A549 (cell line): ENCODE data around the gene CRYGB. TPM values are rescaled to one million over a fixed set of nuclear protein-coding genes. Genes with fewer than 3 reads are reported as not detected.

ENCODE experiments used
- ATAC-seq, 2 experiments: fragments of 200-7000 bp in 1 of 2; fragments of >200 bp in 1 of 2; cut with Nextera tagmentation in 1 of 2; cut with Tn5 transposase in 1 of 2; 3 replicates each; pipeline versions ENCODE4 v1.8.0 to v1.9.1; 2018 to 2020; ENCODE audit warnings: mild to moderate bottlenecking in 1 of 2, moderate library complexity in 1 of 2
- CTCF ChIA-PET: fragments of 300-600 bp; sonication (Branson Sonifier 250); formaldehyde crosslinking; extraction: SDS; loops from one replicate; lab custom pipeline; 2021; ENCODE audit warnings: antibody characterized with exemption, inconsistent platforms; lab: Yijun Ruan, JAX
- POLR2A ChIA-PET: fragments of 350-600 bp; formaldehyde crosslinking; extraction: SDS; loops from one replicate; lab custom pipeline; 2021; ENCODE audit warnings: antibody characterized with exemption, inconsistent platforms; lab: Yijun Ruan, JAX
- DNase-seq, 2 experiments: peaks; one replicate each; pipeline versions ENCODE4 v3.0.0 to v3.0.0-alpha.2; 2011 to 2016; ENCODE audit warnings: low read depth in 1 of 2, low spot score in 1 of 2
- FAIRE-seq: peaks from 2 replicates; lab custom pipeline; 2011; peaks lifted over from hg19 to GRCh38; lab: Jason Lieb, UNC
- H3K27ac ChIP-seq, 2 experiments: fragments of >200 bp; sonication (Bioruptor Twin); formaldehyde crosslinking; 3 replicates each; pipeline ENCODE4 v1.5.1; 2016 to 2017
- H3K4me1 ChIP-seq: fragments of >200 bp; sonication (Bioruptor Twin); formaldehyde crosslinking; 3 replicates; pipeline ENCODE4 v1.6.1; 2016
- H3K4me2 ChIP-seq: fragments of >200 bp; sonication (Bioruptor Twin); formaldehyde crosslinking; 3 replicates; pipeline ENCODE4 v1.6.1; 2016
- H3K4me3 ChIP-seq: fragments of >200 bp; sonication (Bioruptor Twin); formaldehyde crosslinking; 3 replicates; pipeline ENCODE4 v1.5.1; 2016
- H3K9me3 ChIP-seq: fragments of >200 bp; sonication (Bioruptor Twin); formaldehyde crosslinking; 3 replicates; pipeline ENCODE4 v1.6.1; 2016
- BHLHE40 ChIP-seq: IDR thresholded peaks from 2 replicates; pipeline ENCODE4 v1.6.1; 2012; ENCODE audit warnings: low read depth, low read length, inconsistent platforms
- CHD2 ChIP-seq: fragments of 150-350 bp; IDR thresholded peaks from 2 replicates; pipeline ENCODE4 v1.6.1; 2014; ENCODE audit warnings: low read length; ENCODE audit not compliant: partially characterized antibody
- CHD4 ChIP-seq: fragments of 200-600 bp; sonication (generic); IDR thresholded peaks from 2 replicates; pipeline ENCODE4 v1.6.1; 2016; ENCODE audit warnings: antibody characterized with exemption, mild to moderate bottlenecking, borderline replicate concordance
- FOSB ChIP-seq: fragments of 250-450 bp; sonication (Bioruptor Pico); IDR thresholded peaks from 2 replicates; pipeline ENCODE4 v1.5.0; 2020; ENCODE audit warnings: mild to moderate bottlenecking, moderate library complexity
- FOSL2 ChIP-seq, 2 experiments: fragments of 450-650 bp in 1 of 2; fragments of >200 bp in 1 of 2; sonication (Bioruptor Twin) in 1 of 2; formaldehyde crosslinking; IDR thresholded peaks; 2 replicates each; pipeline versions ENCODE4 v1.5.0 to v1.6.1; 2016 to 2020; ENCODE audit warnings: mild to moderate bottlenecking in 1 of 2, moderate library complexity in 1 of 2
- HDAC2 ChIP-seq: fragments of 200-600 bp; sonication (generic); IDR thresholded peaks from 2 replicates; pipeline ENCODE4 v1.6.1; 2016
- HOXB13 ChIP-seq: fragments of 250-450 bp; sonication (Bioruptor Pico); IDR thresholded peaks from 2 replicates; pipeline ENCODE4 v1.5.0; 2020; ENCODE audit warnings: low read depth, mild to moderate bottlenecking, moderate library complexity
- HOXB5 ChIP-seq: fragments of 250-450 bp; sonication (Bioruptor Pico); IDR thresholded peaks from 2 replicates; pipeline ENCODE4 v1.5.0; 2020; ENCODE audit warnings: mild to moderate bottlenecking, moderate library complexity
- JUNB ChIP-seq: fragments of >200 bp; sonication (Bioruptor Twin); formaldehyde crosslinking; IDR thresholded peaks from 2 replicates; pipeline ENCODE4 v1.6.1; 2016
- KDM1A ChIP-seq: fragments of 200-600 bp; sonication (generic); IDR thresholded peaks from 2 replicates; pipeline ENCODE4 v1.6.1; 2016; ENCODE audit warnings: low read depth, mild to moderate bottlenecking
- KDM5A ChIP-seq: fragments of 200-600 bp; sonication (generic); IDR thresholded peaks from 2 replicates; pipeline ENCODE4 v1.6.1; 2016; ENCODE audit warnings: antibody characterized with exemption, mild to moderate bottlenecking
- MAZ ChIP-seq: fragments of 150-350 bp; IDR thresholded peaks from 2 replicates; pipeline ENCODE4 v1.6.1; 2014; ENCODE audit warnings: antibody characterized with exemption, low read depth, low read length, borderline replicate concordance
- NPAS2 ChIP-seq: fragments of 250-450 bp; sonication (Bioruptor Pico); IDR thresholded peaks from 2 replicates; pipeline ENCODE4 v1.8.0; 2022; ENCODE audit warnings: mild to moderate bottlenecking, moderate library complexity, borderline replicate concordance
- PHF8 ChIP-seq: fragments of 200-600 bp; sonication (generic); IDR thresholded peaks from 2 replicates; pipeline ENCODE4 v1.6.1; 2016; ENCODE audit warnings: low read depth, mild to moderate bottlenecking, antibody characterized with exemption, moderate library complexity, borderline replicate concordance
- RFX5 ChIP-seq: fragments of 450-650 bp; IDR thresholded peaks from 2 replicates; pipeline ENCODE4 v1.7.1; 2014; ENCODE audit warnings: antibody characterized with exemption, mild to moderate bottlenecking, moderate library complexity
- TP53 ChIP-seq: fragments of 250-450 bp; sonication (Bioruptor Pico); IDR thresholded peaks from 2 replicates; pipeline ENCODE4 v1.5.0; 2021; ENCODE audit warnings: mild to moderate bottlenecking, moderate library complexity
- ZFP36 ChIP-seq: fragments of 450-650 bp; IDR thresholded peaks from 2 replicates; pipeline ENCODE4 v1.6.1; 2014; ENCODE audit warnings: borderline replicate concordance; ENCODE audit not compliant: partially characterized antibody
- WGBS: methylation state at CpG from one replicate; pipeline ENCODE4 v1.1.6; 2017; ENCODE audit errors: missing lambda C conversion rate; 5-methylcytosine and 5-hydroxymethylcytosine counted together
- polyA plus RNA-seq, 4 experiments: library from polyadenylated mRNA; depleted of rRNA in 3 of 4; stranded (reverse); fragments of >200 nt; fragmentation: RNase III in 1 of 4; extraction: RNeasy Plus Mini Kit Qiagen cat#74134 plus additional on column Dnase treatment in 1 of 4; gene quantifications; 2 replicates in 3 of 4; 3 replicates in 1 of 4; pipeline ENCODE4 v1.2.3, GENCODE V29; 2011 to 2017
- TF ChIP-seq, protein P1 (sequence below): fragments of 450-650 bp; IDR thresholded peaks from 2 replicates; pipeline ENCODE4 v1.6.1; 2014; ENCODE audit warnings: antibody characterized with exemption
- TF ChIP-seq, protein P2 (sequence below): fragments of >200 bp; sonication (Bioruptor Twin); formaldehyde crosslinking; IDR thresholded peaks from 3 replicates; pipeline ENCODE4 v1.6.1; 2016
- TF ChIP-seq, protein P3 (sequence below): fragments of >200 bp; sonication (Bioruptor Twin); formaldehyde crosslinking; IDR thresholded peaks from 3 replicates; pipeline ENCODE4 v1.5.1; 2016
- TF ChIP-seq, protein P4 (sequence below): fragments of 150-350 bp; IDR thresholded peaks from 2 replicates; pipeline ENCODE4 v1.6.1; 2014; ENCODE audit warnings: low read depth, mild to moderate bottlenecking, low read length
- TF ChIP-seq, protein P5 (sequence below): fragments of 250-450 bp; sonication (Bioruptor Pico); IDR thresholded peaks from 2 replicates; pipeline ENCODE4 v1.5.0; 2021; ENCODE audit warnings: mild to moderate bottlenecking, moderate library complexity, borderline replicate concordance

The CRYGB gene
- polyA plus RNA-seq, 2 of the 4 experiments (the other 2 are of a cell fraction) = not detected

DNA sequence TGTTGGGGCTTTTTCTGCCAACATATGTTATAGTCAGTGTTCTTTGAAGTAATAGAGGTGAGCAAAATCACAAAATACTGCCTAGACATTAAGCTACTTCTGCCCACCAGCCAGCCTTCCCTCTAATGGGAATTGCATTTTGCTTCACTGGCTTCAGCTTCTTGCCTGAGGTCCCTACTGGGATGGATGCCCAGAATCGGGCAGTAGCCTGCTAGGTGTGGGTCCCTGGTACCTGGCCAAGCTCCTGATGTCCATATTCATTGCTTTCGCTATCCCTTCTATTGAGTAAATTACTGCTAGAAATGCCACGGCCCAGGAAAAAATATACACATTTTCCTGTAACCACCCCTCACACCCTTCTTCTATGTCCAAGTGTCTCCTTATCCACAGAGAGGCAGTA lies 48.6 kb downstream of the CRYGB start:
- Histone ChIP-seq H3K4me2 (no peak overlapping the region), H3K9me3 (no peaks in the 10 kb centered on the region), H3K4me1 (peaks cover 5% of the 10 kb centered on the region; the same call in 1 of the 3 replicates), H3K27ac (no peak overlapping the region), H3K4me3 (no peak overlapping the region)
- TF ChIP-seq JUNB = no peak
- TF ChIP-seq HDAC2 = no peak
- TF ChIP-seq, protein P1, sequence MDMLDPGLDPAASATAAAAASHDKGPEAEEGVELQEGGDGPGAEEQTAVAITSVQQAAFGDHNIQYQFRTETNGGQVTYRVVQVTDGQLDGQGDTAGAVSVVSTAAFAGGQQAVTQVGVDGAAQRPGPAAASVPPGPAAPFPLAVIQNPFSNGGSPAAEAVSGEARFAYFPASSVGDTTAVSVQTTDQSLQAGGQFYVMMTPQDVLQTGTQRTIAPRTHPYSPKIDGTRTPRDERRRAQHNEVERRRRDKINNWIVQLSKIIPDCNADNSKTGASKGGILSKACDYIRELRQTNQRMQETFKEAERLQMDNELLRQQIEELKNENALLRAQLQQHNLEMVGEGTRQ = no peak
- TF ChIP-seq, protein P2, sequence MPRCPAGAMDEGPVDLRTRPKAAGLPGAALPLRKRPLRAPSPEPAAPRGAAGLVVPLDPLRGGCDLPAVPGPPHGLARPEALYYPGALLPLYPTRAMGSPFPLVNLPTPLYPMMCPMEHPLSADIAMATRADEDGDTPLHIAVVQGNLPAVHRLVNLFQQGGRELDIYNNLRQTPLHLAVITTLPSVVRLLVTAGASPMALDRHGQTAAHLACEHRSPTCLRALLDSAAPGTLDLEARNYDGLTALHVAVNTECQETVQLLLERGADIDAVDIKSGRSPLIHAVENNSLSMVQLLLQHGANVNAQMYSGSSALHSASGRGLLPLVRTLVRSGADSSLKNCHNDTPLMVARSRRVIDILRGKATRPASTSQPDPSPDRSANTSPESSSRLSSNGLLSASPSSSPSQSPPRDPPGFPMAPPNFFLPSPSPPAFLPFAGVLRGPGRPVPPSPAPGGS = no peak
- no peak for TF ChIP-seq ZFP36
- TF ChIP-seq, protein P3, sequence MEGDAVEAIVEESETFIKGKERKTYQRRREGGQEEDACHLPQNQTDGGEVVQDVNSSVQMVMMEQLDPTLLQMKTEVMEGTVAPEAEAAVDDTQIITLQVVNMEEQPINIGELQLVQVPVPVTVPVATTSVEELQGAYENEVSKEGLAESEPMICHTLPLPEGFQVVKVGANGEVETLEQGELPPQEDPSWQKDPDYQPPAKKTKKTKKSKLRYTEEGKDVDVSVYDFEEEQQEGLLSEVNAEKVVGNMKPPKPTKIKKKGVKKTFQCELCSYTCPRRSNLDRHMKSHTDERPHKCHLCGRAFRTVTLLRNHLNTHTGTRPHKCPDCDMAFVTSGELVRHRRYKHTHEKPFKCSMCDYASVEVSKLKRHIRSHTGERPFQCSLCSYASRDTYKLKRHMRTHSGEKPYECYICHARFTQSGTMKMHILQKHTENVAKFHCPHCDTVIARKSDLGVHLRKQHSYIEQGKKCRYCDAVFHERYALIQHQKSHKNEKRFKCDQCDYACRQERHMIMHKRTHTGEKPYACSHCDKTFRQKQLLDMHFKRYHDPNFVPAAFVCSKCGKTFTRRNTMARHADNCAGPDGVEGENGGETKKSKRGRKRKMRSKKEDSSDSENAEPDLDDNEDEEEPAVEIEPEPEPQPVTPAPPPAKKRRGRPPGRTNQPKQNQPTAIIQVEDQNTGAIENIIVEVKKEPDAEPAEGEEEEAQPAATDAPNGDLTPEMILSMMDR = no peak
- TF ChIP-seq NPAS2 (CRISPR knock-in tag) = no peak
- no peak for TF ChIP-seq MAZ
- no peak for TF ChIP-seq HOXB5 (CRISPR knock-in tag)
- no peak for TF ChIP-seq HOXB13
- no peak for TF ChIP-seq BHLHE40
- no peak for TF ChIP-seq FOSL2 (IDR thresholded peaks at IDR 0.05)
- no peak for TF ChIP-seq FOSL2 (CRISPR knock-in tag; IDR thresholded peaks at IDR 0.05)
- ATAC-seq (no peak), FAIRE-seq (no peak), DNase-seq (no peak)
- ChIA-PET POLR2A (no interaction called here), CTCF (interaction anchor here (1.4 kb wide), 1 partner anchor 351 kb away, joined by 3 read pairs; no protein-coding TSS in a partner anchor)
- WGBS = 39% methylated on average over 3 of the region's 3 CpGs

DNA sequence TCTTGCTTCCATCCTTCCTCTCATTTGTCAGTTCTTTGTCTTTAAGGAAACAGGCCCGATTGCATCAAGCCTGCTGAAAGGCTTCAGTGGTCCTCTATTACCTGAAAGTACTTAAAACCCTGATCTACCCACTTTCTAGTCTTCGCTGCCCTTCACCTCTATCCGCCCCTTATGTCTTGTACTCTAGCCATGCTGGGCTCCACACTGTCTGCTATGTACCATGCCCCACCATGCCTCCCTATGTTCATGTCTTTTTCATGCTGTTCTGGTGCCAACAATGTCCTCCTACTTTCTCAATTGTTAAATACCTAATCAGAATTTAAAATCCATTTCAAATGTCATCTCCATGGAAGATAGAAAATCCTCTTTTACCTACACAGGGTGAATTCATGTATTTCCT lies 49.9 kb downstream of the CRYGB start:
- no peak overlapping the region for H3K4me2 ChIP-seq
- ChIA-PET CTCF (interaction anchor here (1.4 kb wide), 1 partner anchor 350 kb away, joined by 3 read pairs; no protein-coding TSS in a partner anchor), POLR2A (no interaction called here)
- no peak overlapping the region for H3K27ac ChIP-seq
- no peak overlapping the region for H3K4me3 ChIP-seq
- no peaks in the 10 kb centered on the region for H3K4me1 ChIP-seq
- H3K9me3 ChIP-seq = no peaks in the 10 kb centered on the region
- FAIRE-seq (no peak), DNase-seq (no peak), ATAC-seq (peak; percentile 24 to 49; a peak in 3 of 6 replicates)
- WGBS = 82% methylated on average over 3 of the region's 3 CpGs
- no peak for TF ChIP-seq CHD2

DNA sequence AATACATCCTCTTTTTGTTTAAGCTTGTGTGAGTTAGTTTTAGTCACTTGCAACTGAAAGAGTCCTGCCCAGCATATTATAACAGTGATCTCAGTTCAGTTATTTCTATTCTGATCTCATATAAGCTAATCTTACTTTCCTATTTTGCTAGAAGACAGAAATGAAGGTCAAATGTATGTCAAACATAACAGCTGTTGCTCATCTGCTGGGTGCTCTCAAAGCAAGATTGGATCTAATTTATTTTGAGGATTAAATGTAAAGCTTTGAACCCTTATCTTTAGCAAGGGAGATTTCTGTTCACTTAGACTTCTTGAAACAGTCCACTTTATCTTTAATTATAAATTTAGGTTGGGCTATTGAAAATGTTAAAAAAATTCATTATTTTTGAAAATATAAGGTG lies 52.8 kb downstream of the CRYGB start:
- ATAC-seq (no peak), DNase-seq (no peak), FAIRE-seq (no peak)
- POLR2A ChIA-PET = no interaction called here
- CTCF ChIA-PET = interaction anchor here (1.7 to 3.0 kb wide), 2 partner anchors 18 to 347 kb away, joined by 3 to 9 read pairs; no protein-coding TSS in a partner anchor
- H3K4me2 ChIP-seq = no peak overlapping the region
- H3K27ac ChIP-seq = no peak overlapping the region
- TF ChIP-seq, protein P4, sequence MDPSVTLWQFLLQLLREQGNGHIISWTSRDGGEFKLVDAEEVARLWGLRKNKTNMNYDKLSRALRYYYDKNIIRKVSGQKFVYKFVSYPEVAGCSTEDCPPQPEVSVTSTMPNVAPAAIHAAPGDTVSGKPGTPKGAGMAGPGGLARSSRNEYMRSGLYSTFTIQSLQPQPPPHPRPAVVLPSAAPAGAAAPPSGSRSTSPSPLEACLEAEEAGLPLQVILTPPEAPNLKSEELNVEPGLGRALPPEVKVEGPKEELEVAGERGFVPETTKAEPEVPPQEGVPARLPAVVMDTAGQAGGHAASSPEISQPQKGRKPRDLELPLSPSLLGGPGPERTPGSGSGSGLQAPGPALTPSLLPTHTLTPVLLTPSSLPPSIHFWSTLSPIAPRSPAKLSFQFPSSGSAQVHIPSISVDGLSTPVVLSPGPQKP = no peak
- TF ChIP-seq PHF8 (no peak), KDM1A (no peak), TP53 (CRISPR knock-in tag) (no peak), CHD4 (no peak), MAZ (no peak), RFX5 (no peak), KDM5A (no peak), FOSB (CRISPR knock-in tag) (no peak)
- TF ChIP-seq, protein P5, sequence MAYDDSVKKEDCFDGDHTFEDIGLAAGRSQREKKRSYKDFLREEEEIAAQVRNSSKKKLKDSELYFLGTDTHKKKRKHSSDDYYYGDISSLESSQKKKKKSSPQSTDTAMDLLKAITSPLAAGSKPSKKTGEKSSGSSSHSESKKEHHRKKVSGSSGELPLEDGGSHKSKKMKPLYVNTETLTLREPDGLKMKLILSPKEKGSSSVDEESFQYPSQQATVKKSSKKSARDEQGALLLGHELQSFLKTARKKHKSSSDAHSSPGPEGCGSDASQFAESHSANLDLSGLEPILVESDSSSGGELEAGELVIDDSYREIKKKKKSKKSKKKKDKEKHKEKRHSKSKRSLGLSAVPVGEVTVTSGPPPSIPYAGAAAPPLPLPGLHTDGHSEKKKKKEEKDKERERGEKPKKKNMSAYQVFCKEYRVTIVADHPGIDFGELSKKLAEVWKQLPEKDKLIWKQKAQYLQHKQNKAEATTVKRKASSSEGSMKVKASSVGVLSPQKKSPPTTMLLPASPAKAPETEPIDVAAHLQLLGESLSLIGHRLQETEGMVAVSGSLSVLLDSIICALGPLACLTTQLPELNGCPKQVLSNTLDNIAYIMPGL = no peak
- TF ChIP-seq, protein P2 = no peak
- no peaks in the 10 kb centered on the region for H3K4me1 ChIP-seq
- no peak overlapping the region for H3K4me3 ChIP-seq
- H3K9me3 ChIP-seq = no peaks in the 10 kb centered on the region
